Measurements from ENCODE around the gene ZNF280A. TPM values are rescaled to one million over a fixed set of nuclear protein-coding genes. Genes with fewer than 3 reads are reported as not detected.

ZNF280A gene
- polyA plus RNA-seq, 1 donor from 2014 or later = not detected

GRCh38 chr22:22547226-22547625 is 27.2 kb upstream of the ZNF280A start:
- H4K20me1 ChIP-seq (ENCODE audit: insufficient read depth) = no peaks in the 10 kb centered on the region
- TF ChIP-seq TAF1 (IDR thresholded peaks at IDR 0.05; ENCODE audit: low read depth) (no peak), EP300 (conservative IDR thresholded peaks at IDR 0.05; ENCODE audit: poor library complexity, severe bottlenecking) (no peak), MXI1 (conservative IDR thresholded peaks at IDR 0.05; ENCODE audit: poor library complexity, severe bottlenecking) (no peak), RAD21 (conservative IDR thresholded peaks at IDR 0.05) (no peak)
- no peaks in the 10 kb centered on the region for H3K9me3 ChIP-seq (ENCODE audit: low read length)
- no peak overlapping the region for H3K4me3 ChIP-seq (ENCODE audit: low read length)
- H2AFZ ChIP-seq (ENCODE audit: low read depth, low read length) = no peak overlapping the region
- no peak overlapping the region for H3K9ac ChIP-seq (ENCODE audit: low read length)
- no peak overlapping the region for H3K27ac ChIP-seq (ENCODE audit: low read length)
- no peaks in the 10 kb centered on the region for H3K79me2 ChIP-seq (replicated peaks; ENCODE audit: insufficient read depth, low read length)
- no peak overlapping the region for H3K4me2 ChIP-seq (ENCODE audit: low read length)
- H3F3A ChIP-seq (ENCODE audit: insufficient read depth, low read length, poor library complexity, severe bottlenecking) = no peaks in the 10 kb centered on the region
- no peaks in the 10 kb centered on the region for H3K27me3 ChIP-seq (ENCODE audit: insufficient read depth, low read depth, low read length)
- H3K36me3 ChIP-seq (ENCODE audit: insufficient read depth, low read length) = no peaks in the 10 kb centered on the region
- H3K9me2 ChIP-seq (ENCODE audit: insufficient read depth, low read length) = no peaks in the 10 kb centered on the region

GRCh38 chr22:22546490-22546889 is 26.4 kb upstream of the ZNF280A start:
- no peaks in the 10 kb centered on the region for H3K9me3 ChIP-seq (ENCODE audit: low read length)
- no peak for TF ChIP-seq POLR2AphosphoS5 (IDR thresholded peaks at IDR 0.05)

DNA sequence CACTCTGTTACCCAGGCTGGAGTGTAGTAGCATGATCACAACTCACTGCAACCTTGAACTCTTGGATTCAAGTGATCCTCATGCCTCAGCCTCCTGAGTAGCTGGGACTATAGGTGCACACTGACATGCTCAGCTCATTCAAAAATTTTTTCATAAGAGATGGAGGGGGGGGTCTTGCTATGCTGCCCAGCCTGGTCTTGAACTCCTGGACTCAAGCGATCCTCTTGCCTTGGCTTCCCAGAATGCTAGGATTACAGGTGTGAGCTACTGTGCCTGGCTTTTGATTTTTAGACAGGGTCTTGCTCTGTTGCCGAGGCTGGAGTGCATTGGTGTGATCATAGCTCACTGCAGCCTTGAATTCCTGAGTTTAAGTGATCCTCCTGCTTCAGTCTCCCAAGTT is 25.0 kb upstream of the ZNF280A start:
- no peak overlapping the region for H2AFZ ChIP-seq (ENCODE audit: low read depth, low read length)
- no peaks in the 10 kb centered on the region for H3K27me3 ChIP-seq (ENCODE audit: insufficient read depth, low read depth, low read length)
- no peaks in the 10 kb centered on the region for H3K9me2 ChIP-seq (ENCODE audit: insufficient read depth, low read length)
- no peaks in the 10 kb centered on the region for H3K9me3 ChIP-seq (ENCODE audit: low read length)
- no peaks in the 10 kb centered on the region for H3K36me3 ChIP-seq (ENCODE audit: insufficient read depth, low read length)
- H3K4me3 ChIP-seq (ENCODE audit: low read length) = no peak overlapping the region
- H3K9ac ChIP-seq (ENCODE audit: low read length) = no peak overlapping the region
- no peak overlapping the region for H3K4me2 ChIP-seq (ENCODE audit: low read length)
- no peak overlapping the region for H3K27ac ChIP-seq (ENCODE audit: low read length)
- no peaks in the 10 kb centered on the region for H3F3A ChIP-seq (ENCODE audit: insufficient read depth, low read length, poor library complexity, severe bottlenecking)
- TF ChIP-seq POLR2AphosphoS5 (IDR thresholded peaks at IDR 0.05) (no peak), MXI1 (conservative IDR thresholded peaks at IDR 0.05; ENCODE audit: poor library complexity, severe bottlenecking) (no peak)
- no peaks in the 10 kb centered on the region for H4K20me1 ChIP-seq (ENCODE audit: insufficient read depth)
- no peaks in the 10 kb centered on the region for H3K79me2 ChIP-seq (replicated peaks; ENCODE audit: insufficient read depth, low read length)

More at GRCh38 chr22:22546490-22546889, 26.4 kb upstream of the ZNF280A start:
- H3F3A ChIP-seq (ENCODE audit: insufficient read depth, low read length, poor library complexity, severe bottlenecking) = no peaks in the 10 kb centered on the region
- H3K27ac ChIP-seq (ENCODE audit: low read length) = no peak overlapping the region
- H2AFZ ChIP-seq (ENCODE audit: low read depth, low read length) = no peak overlapping the region
- no peak overlapping the region for H3K4me2 ChIP-seq (ENCODE audit: low read length)
- no peaks in the 10 kb centered on the region for H3K27me3 ChIP-seq (ENCODE audit: insufficient read depth, low read depth, low read length)
- no peaks in the 10 kb centered on the region for H4K20me1 ChIP-seq (ENCODE audit: insufficient read depth)
- H3K36me3 ChIP-seq (ENCODE audit: insufficient read depth, low read length) = no peaks in the 10 kb centered on the region
- no peaks in the 10 kb centered on the region for H3K9me2 ChIP-seq (ENCODE audit: insufficient read depth, low read length)
- H3K79me2 ChIP-seq (replicated peaks; ENCODE audit: insufficient read depth, low read length) = no peaks in the 10 kb centered on the region
- H3K4me3 ChIP-seq (ENCODE audit: low read length) = no peak overlapping the region
- no peak overlapping the region for H3K9ac ChIP-seq (ENCODE audit: low read length)

- TF ChIP-seq, protein P1, sequence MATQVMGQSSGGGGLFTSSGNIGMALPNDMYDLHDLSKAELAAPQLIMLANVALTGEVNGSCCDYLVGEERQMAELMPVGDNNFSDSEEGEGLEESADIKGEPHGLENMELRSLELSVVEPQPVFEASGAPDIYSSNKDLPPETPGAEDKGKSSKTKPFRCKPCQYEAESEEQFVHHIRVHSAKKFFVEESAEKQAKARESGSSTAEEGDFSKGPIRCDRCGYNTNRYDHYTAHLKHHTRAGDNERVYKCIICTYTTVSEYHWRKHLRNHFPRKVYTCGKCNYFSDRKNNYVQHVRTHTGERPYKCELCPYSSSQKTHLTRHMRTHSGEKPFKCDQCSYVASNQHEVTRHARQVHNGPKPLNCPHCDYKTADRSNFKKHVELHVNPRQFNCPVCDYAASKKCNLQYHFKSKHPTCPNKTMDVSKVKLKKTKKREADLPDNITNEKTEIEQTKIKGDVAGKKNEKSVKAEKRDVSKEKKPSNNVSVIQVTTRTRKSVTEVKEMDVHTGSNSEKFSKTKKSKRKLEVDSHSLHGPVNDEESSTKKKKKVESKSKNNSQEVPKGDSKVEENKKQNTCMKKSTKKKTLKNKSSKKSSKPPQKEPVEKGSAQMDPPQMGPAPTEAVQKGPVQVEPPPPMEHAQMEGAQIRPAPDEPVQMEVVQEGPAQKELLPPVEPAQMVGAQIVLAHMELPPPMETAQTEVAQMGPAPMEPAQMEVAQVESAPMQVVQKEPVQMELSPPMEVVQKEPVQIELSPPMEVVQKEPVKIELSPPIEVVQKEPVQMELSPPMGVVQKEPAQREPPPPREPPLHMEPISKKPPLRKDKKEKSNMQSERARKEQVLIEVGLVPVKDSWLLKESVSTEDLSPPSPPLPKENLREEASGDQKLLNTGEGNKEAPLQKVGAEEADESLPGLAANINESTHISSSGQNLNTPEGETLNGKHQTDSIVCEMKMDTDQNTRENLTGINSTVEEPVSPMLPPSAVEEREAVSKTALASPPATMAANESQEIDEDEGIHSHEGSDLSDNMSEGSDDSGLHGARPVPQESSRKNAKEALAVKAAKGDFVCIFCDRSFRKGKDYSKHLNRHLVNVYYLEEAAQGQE (IDR thresholded peaks at IDR 0.05; ENCODE audit: borderline replicate concordance) = no peak
- TF ChIP-seq SMC3 (conservative IDR thresholded peaks at IDR 0.05; ENCODE audit: poor library complexity) (no peak), EZH2 (IDR thresholded peaks at IDR 0.05; ENCODE audit: borderline replicate concordance, insufficient read depth, low read length, poor library complexity, severe bottlenecking) (no peak), RAD21 (conservative IDR thresholded peaks at IDR 0.05) (no peak), POLR2AphosphoS5 (IDR thresholded peaks at IDR 0.05) (no peak), EP300 (conservative IDR thresholded peaks at IDR 0.05; ENCODE audit: poor library complexity, severe bottlenecking) (no peak), MXI1 (conservative IDR thresholded peaks at IDR 0.05; ENCODE audit: poor library complexity, severe bottlenecking) (no peak), TAF1 (IDR thresholded peaks at IDR 0.05; ENCODE audit: low read depth) (no peak)
- TF ChIP-seq, protein P2, sequence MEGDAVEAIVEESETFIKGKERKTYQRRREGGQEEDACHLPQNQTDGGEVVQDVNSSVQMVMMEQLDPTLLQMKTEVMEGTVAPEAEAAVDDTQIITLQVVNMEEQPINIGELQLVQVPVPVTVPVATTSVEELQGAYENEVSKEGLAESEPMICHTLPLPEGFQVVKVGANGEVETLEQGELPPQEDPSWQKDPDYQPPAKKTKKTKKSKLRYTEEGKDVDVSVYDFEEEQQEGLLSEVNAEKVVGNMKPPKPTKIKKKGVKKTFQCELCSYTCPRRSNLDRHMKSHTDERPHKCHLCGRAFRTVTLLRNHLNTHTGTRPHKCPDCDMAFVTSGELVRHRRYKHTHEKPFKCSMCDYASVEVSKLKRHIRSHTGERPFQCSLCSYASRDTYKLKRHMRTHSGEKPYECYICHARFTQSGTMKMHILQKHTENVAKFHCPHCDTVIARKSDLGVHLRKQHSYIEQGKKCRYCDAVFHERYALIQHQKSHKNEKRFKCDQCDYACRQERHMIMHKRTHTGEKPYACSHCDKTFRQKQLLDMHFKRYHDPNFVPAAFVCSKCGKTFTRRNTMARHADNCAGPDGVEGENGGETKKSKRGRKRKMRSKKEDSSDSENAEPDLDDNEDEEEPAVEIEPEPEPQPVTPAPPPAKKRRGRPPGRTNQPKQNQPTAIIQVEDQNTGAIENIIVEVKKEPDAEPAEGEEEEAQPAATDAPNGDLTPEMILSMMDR (IDR thresholded peaks at IDR 0.05; ENCODE audit: poor library complexity, severe bottlenecking) = no peak
- no peaks in the 10 kb centered on the region for H3F3A ChIP-seq (ENCODE audit: insufficient read depth, low read length, poor library complexity, severe bottlenecking)
- no peaks in the 10 kb centered on the region for H3K27me3 ChIP-seq (ENCODE audit: insufficient read depth, low read depth, low read length)
- H3K36me3 ChIP-seq (ENCODE audit: insufficient read depth, low read length) = no peaks in the 10 kb centered on the region
- no peak overlapping the region for H3K4me3 ChIP-seq (ENCODE audit: low read length)
- H3K9me3 ChIP-seq (ENCODE audit: low read length) = no peaks in the 10 kb centered on the region
- H3K9ac ChIP-seq (ENCODE audit: low read length) = no peak overlapping the region
- no peak overlapping the region for H3K4me2 ChIP-seq (ENCODE audit: low read length)
- no peaks in the 10 kb centered on the region for H3K79me2 ChIP-seq (replicated peaks; ENCODE audit: insufficient read depth, low read length)
- no peaks in the 10 kb centered on the region for H4K20me1 ChIP-seq (ENCODE audit: insufficient read depth)
- no peak overlapping the region for H2AFZ ChIP-seq (ENCODE audit: low read depth, low read length)
- H3K27ac ChIP-seq (ENCODE audit: low read length) = no peak overlapping the region
- H3K9me2 ChIP-seq (ENCODE audit: insufficient read depth, low read length) = no peaks in the 10 kb centered on the region
Measured at GRCh38 chr22:22538226-22538989, 18.3 kb upstream of the ZNF280A start.
